WERI-Rb-1 (cell line): ENCODE results near the gene GALP.
"Not testable (repeated sequence)": the region's sequence is repeated elsewhere in the genome, so short reads cannot be mapped to it uniquely, and the experiment has no call there.

Experiments used
- DNase-seq: peaks from one replicate; pipeline ENCODE4 v3.0.0-alpha.2; 2020
- H3K27ac ChIP-seq: fragments of 250-450 bp; sonication (Bioruptor Pico); 2 replicates; pipeline ENCODE4 v1.5.1; 2020; ENCODE audit warnings: mild to moderate bottlenecking, moderate library complexity
- H3K27me3 ChIP-seq: fragments of 250-450 bp; sonication (Bioruptor Pico); 2 replicates; pipeline ENCODE4 v1.5.1; 2021; ENCODE audit warnings: mild to moderate bottlenecking, low read depth, moderate library complexity; ENCODE audit not compliant: insufficient read depth, severe bottlenecking
- H3K36me3 ChIP-seq: fragments of 250-450 bp; sonication (Bioruptor Pico); 2 replicates; pipeline ENCODE4 v1.5.1; 2020; ENCODE audit warnings: mild to moderate bottlenecking, moderate library complexity
- H3K4me3 ChIP-seq: 2 replicates; pipeline ENCODE4 v1.5.1; 2011; ENCODE audit warnings: low read depth, mild to moderate bottlenecking, control low read depth, low read length
- H3K9me3 ChIP-seq: fragments of 250-450 bp; sonication (Bioruptor Pico); 2 replicates; pipeline ENCODE4 v1.5.1; 2021; ENCODE audit warnings: mild to moderate bottlenecking, moderate library complexity; ENCODE audit not compliant: severe bottlenecking
- TF ChIP-seq, protein P1 (sequence below): IDR thresholded peaks from 2 replicates; pipeline ENCODE4 v1.5.1; 2011; ENCODE audit warnings: low read depth, mild to moderate bottlenecking, control low read depth, inconsistent platforms, low read length

The GALP gene

DNA sequence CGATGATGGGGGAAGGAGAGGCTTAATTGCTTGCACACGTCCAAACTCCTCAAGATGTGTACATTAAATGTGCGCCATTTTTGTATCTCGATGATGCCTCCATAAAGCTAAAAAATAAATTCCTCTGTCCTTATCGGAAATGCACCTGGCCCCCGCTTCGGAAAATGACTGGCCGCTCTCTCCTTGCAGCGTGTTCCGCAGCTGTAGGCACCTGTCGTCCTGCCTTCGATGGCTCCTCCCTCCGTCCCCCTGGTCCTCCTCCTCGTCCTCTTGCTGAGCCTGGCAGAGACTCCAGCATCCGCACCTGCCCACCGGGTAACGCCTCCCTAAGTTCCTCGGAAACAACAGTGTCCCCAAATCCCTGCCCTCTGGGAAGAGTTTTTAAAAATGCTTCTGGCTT is 1.1 kb downstream of the GALP start:
- TF ChIP-seq, protein P1, sequence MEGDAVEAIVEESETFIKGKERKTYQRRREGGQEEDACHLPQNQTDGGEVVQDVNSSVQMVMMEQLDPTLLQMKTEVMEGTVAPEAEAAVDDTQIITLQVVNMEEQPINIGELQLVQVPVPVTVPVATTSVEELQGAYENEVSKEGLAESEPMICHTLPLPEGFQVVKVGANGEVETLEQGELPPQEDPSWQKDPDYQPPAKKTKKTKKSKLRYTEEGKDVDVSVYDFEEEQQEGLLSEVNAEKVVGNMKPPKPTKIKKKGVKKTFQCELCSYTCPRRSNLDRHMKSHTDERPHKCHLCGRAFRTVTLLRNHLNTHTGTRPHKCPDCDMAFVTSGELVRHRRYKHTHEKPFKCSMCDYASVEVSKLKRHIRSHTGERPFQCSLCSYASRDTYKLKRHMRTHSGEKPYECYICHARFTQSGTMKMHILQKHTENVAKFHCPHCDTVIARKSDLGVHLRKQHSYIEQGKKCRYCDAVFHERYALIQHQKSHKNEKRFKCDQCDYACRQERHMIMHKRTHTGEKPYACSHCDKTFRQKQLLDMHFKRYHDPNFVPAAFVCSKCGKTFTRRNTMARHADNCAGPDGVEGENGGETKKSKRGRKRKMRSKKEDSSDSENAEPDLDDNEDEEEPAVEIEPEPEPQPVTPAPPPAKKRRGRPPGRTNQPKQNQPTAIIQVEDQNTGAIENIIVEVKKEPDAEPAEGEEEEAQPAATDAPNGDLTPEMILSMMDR, result no peak
- Histone ChIP-seq H3K4me3 (no peak overlapping the region), H3K9me3 (no peaks in the 10 kb centered on the region), H3K27me3 (no peaks in the 10 kb centered on the region), H3K27ac (no peak overlapping the region), H3K36me3 (no peaks in the 10 kb centered on the region)
- no peak for DNase-seq

DNA sequence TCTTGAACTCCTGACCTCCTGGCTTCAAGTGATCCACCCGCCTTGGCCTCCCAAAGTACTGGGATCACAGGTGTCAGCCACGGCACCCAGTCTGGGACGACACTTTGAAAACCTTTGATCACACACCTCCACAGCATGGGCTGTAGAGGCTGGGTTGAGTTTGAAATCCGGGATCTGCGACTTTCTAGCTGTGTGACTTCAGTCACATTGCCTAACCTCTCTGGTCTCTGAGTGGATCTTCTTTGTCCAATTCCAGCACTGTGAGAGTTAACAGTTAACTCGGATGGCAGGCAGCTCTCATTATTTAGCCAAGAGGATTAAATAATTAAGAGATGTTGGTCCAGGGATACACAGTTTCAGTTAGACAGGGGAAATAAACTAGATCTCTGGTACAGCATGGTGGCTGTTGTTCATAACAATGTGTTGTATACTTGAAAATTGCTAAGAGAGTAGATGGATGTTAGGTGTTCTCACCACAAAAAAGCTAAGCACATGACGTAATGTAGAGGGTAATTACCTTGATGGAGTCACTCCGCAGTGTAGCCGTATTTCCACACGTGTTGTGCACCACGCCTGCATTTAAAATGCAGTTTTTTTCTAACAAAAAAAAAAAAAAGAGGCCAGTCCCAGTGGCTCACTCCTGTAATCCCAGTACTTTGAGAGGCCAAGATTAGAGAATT is 1.9 kb downstream of the GALP start:
- TF ChIP-seq, protein P1, result no peak
- DNase-seq, result no peak
- Histone ChIP-seq H3K9me3 (no peaks in the 10 kb centered on the region), H3K4me3 (no peak overlapping the region), H3K27me3 (no peaks in the 10 kb centered on the region), H3K36me3 (no peaks in the 10 kb centered on the region), H3K27ac (no peak overlapping the region)

DNA sequence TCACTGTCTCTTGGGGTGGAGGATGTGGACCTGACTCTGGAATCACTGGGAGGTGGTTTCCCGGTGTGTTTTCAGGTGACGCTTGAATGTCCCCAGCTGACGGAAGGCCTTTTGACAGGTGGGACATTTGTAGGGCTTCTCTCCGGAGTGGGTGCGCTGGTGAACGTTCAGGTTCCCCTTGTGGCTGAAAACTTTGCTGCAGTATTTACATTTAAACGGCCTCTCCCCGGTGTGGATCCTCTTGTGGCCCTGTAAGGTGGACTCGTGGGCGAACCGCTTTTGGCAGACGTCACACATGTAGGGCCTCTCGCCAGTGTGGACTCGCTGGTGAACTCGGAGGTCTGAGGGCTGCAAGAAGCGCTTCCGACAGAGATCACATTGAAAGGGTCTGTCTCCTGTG is 14.0 kb downstream of the GALP start:
- no peak for DNase-seq
- Histone ChIP-seq H3K36me3 (no peaks in the 10 kb centered on the region), H3K9me3 (no peaks in the 10 kb centered on the region), H3K27ac (no peak overlapping the region), H3K4me3 (no peak overlapping the region), H3K27me3 (no peaks in the 10 kb centered on the region)
- TF ChIP-seq, protein P1, result 0 out of 2 replicates have a peak, but pooled peaks have one; percentile 10

DNA sequence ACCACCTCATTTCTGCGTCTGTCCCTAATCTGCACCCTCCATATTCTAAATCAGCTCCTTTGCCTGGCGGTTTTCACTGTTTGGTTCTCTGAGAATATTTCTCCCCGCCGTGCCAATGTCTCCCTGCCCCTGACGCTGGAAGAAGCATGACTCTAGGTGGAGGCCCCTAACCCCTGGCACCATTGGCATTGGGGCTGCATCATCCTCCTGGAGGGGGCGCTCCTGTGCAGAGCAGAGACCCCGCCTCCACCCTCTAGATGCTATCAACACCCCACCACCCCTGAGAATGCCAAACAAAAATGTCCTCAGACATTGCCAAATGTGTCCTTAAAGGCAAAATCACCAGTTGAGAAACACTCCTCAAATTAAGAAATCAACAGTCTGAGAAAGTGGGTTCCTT is 15.3 kb downstream of the GALP start:
- Histone ChIP-seq H3K27me3 (no peaks in the 10 kb centered on the region), H3K9me3 (no peaks in the 10 kb centered on the region), H3K4me3 (no peak overlapping the region), H3K27ac (no peak overlapping the region), H3K36me3 (no peaks in the 10 kb centered on the region)
- no peak for DNase-seq
- TF ChIP-seq, protein P1, result no peak

DNA sequence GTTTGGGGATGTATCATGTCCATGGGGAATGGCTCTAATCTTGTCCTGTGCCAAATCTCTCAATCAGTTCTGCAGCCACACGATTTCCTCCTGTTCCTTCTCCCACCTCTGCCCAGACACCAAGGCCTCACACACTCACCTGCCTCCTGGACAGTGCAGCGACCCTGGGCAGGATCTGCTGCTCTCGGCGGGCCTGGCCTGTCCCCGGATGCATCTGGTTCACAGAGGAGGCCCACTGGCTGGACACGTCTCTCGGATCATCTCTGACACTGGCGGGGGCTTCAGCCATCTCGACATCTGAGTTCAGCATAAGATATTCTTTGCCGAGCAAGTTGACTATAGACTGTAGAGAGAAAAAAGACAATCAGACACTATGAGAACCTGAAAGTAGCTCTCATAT is 15.9 kb downstream of the GALP start:
- no peak overlapping the region for H3K27ac ChIP-seq
- no peaks in the 10 kb centered on the region for H3K36me3 ChIP-seq
- H3K4me3 ChIP-seq, result no peak overlapping the region
- H3K27me3 ChIP-seq, result no peaks in the 10 kb centered on the region
- DNase-seq, result no peak
- H3K9me3 ChIP-seq, result no peaks in the 10 kb centered on the region
- TF ChIP-seq, protein P1, result no peak

DNA sequence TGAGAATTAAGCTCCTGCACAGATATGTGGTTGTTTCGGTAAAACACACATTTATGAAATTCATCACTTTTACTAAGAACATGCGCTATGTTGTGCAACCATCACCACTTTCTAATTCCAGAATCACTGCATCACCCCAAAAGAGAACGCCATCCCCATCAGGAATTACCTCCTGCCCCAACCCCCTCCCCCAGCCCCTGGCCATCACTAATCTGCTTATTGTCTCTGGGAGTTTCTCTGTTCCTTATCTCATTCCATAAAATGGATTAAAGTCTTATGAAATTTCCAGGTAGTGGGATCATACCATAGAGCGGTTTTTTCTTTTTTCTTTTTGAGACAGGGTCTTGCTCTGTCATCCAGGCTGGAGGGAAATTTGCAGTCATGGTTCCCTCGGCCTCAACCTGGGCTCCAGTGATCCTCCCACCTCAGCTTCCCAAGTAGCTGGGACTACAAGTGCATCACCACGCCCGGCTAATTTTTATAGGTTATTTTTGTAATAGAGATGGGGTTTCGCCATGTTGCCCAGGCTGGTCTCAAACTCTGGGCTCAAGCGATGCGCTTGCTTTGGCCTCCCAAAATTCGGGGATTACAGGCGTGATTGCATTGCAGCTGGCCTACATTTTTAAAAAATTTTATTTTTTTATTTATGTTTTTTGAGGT is 18.3 kb downstream of the GALP start:
- peak; percentile 60 for DNase-seq
- Histone ChIP-seq H3K9me3 (no peaks in the 10 kb centered on the region), H3K4me3 (peak overlapping the region; percentile 29), H3K27me3 (no peaks in the 10 kb centered on the region), H3K27ac (peak overlapping the region; percentile 56), H3K36me3 (no peaks in the 10 kb centered on the region)
- TF ChIP-seq, protein P1, result no peak

DNA sequence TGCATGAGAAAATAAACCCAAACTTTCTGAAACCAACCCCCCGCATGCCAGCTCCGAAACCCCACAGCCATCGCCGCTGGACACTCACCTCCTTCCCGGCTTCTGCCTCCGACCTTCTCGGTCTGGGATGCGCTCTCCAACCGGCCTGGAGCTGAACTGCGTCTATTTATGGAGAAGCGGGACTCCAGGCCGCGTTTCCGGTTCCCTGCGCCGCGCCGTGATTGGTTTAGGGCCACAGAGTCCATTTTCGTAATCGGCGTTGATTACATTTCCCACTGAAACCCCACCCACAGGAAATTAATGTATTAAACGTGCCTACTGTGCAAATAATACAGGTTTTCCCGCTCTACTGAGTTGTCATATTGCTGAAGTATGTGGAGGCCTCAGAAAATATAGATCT is 21.8 kb downstream of the GALP start, which contains the start of gene ZSCAN5B:
TSS of gene ZSCAN5B (minus strand) at position 138 of the 400 bp plus-strand sequence. CDS start 4,731 bp downstream, outside the sequence.
- H3K9me3 ChIP-seq, H3K4me3 ChIP-seq, H3K27me3 ChIP-seq, DNase-seq, H3K27ac ChIP-seq, H3K36me3 ChIP-seq: not testable (repeated sequence)
